ENCODE results near the gene CSGALNACT2. TPM values are rescaled to one million over a fixed set of nuclear protein-coding genes. Genes with fewer than 3 reads are reported as not detected.

CSGALNACT2 gene
- total RNA-seq, 1 donor from 2014 or later, result 14.8 TPM

GRCh38 chr10:43211431-43212042 lies 73.3 kb downstream of the CSGALNACT2 start:
- no peaks in the 10 kb centered on the region for H3K4me1 Mint-ChIP-seq
- H3K4me3 Mint-ChIP-seq, result no peak overlapping the region
- TF ChIP-seq, protein P1, sequence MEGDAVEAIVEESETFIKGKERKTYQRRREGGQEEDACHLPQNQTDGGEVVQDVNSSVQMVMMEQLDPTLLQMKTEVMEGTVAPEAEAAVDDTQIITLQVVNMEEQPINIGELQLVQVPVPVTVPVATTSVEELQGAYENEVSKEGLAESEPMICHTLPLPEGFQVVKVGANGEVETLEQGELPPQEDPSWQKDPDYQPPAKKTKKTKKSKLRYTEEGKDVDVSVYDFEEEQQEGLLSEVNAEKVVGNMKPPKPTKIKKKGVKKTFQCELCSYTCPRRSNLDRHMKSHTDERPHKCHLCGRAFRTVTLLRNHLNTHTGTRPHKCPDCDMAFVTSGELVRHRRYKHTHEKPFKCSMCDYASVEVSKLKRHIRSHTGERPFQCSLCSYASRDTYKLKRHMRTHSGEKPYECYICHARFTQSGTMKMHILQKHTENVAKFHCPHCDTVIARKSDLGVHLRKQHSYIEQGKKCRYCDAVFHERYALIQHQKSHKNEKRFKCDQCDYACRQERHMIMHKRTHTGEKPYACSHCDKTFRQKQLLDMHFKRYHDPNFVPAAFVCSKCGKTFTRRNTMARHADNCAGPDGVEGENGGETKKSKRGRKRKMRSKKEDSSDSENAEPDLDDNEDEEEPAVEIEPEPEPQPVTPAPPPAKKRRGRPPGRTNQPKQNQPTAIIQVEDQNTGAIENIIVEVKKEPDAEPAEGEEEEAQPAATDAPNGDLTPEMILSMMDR (IDR thresholded peaks at IDR 0.05; ENCODE audit: unreplicated experiment), result no peak
- DNase-seq (ENCODE audit: low spot score in 2 of 2, unreplicated experiment in 2 of 2), result no peak
- peaks cover 12% of the 10 kb centered on the region for H3K27me3 Mint-ChIP-seq (ENCODE audit: low read depth)
- no peaks in the 10 kb centered on the region for H3K9me3 Mint-ChIP-seq
- H3K27ac Mint-ChIP-seq, result no peak overlapping the region
- H3K36me3 Mint-ChIP-seq, result no peaks in the 10 kb centered on the region

GRCh38 chr10:43212043-43212721 lies 73.9 kb downstream of the CSGALNACT2 start:
- no peaks in the 10 kb centered on the region for H3K4me1 Mint-ChIP-seq
- no peak overlapping the region for H3K27ac Mint-ChIP-seq
- peaks cover 15% of the 10 kb centered on the region for H3K27me3 Mint-ChIP-seq (ENCODE audit: low read depth)
- no peaks in the 10 kb centered on the region for H3K9me3 Mint-ChIP-seq
- TF ChIP-seq, protein P1 (IDR thresholded peaks at IDR 0.05; ENCODE audit: unreplicated experiment), result no peak
- no peak for DNase-seq (ENCODE audit: low spot score in 2 of 2, unreplicated experiment in 2 of 2)
- H3K4me3 Mint-ChIP-seq, result no peak overlapping the region
- H3K36me3 Mint-ChIP-seq, result no peaks in the 10 kb centered on the region

- Mint-ChIP-seq H3K4me3 (no peak overlapping the region), H3K4me1 (no peaks in the 10 kb centered on the region), H3K27ac (no peak overlapping the region), H3K27me3 (ENCODE audit: low read depth) (peaks cover 27% of the 10 kb centered on the region), H3K9me3 (no peaks in the 10 kb centered on the region), H3K36me3 (no peaks in the 10 kb centered on the region)
- DNase-seq (ENCODE audit: low spot score in 2 of 2, unreplicated experiment in 2 of 2), result no peak
- TF ChIP-seq, protein P1 (IDR thresholded peaks at IDR 0.05; ENCODE audit: unreplicated experiment), result no peak
Measured at GRCh38 chr10:43214071-43214955, 76.1 kb downstream of the CSGALNACT2 start.

DNA sequence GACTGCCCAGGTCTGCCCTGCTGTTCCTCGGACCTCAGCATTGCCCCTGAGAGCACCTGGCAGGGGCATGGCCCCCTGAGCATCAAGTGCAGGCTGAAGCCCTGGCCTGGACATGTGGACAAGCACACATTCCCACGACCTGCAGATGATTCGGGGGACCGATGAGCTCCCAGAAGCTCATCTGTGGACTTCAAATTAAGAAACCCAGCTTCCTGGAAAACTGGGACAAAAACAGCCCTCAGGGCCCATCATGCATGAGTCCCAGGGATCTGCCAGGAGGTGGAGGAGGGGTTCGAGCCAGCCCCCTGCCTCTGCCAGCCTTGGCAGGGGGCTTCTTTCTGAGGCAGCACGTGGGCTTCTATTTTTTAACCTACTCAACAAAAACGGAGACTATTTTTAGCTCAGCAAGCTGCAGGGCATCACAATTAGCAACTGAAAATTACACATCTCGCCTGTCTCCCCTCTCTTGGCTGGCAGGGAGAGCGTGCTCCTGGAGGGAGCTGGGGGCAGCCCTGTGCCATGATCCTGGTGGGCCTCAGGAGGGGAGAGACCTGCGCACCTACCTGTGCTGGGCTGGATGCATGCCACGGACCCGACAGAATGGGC lies 76.8 kb downstream of the CSGALNACT2 start:
- TF ChIP-seq, protein P1 (IDR thresholded peaks at IDR 0.05; ENCODE audit: unreplicated experiment), result no peak
- Mint-ChIP-seq H3K27me3 (ENCODE audit: low read depth) (peaks cover 27% of the 10 kb centered on the region), H3K9me3 (no peaks in the 10 kb centered on the region), H3K36me3 (no peaks in the 10 kb centered on the region), H3K4me3 (no peak overlapping the region), H3K27ac (no peak overlapping the region), H3K4me1 (no peaks in the 10 kb centered on the region)
- no peak for DNase-seq (ENCODE audit: low spot score in 2 of 2, unreplicated experiment in 2 of 2)

DNA sequence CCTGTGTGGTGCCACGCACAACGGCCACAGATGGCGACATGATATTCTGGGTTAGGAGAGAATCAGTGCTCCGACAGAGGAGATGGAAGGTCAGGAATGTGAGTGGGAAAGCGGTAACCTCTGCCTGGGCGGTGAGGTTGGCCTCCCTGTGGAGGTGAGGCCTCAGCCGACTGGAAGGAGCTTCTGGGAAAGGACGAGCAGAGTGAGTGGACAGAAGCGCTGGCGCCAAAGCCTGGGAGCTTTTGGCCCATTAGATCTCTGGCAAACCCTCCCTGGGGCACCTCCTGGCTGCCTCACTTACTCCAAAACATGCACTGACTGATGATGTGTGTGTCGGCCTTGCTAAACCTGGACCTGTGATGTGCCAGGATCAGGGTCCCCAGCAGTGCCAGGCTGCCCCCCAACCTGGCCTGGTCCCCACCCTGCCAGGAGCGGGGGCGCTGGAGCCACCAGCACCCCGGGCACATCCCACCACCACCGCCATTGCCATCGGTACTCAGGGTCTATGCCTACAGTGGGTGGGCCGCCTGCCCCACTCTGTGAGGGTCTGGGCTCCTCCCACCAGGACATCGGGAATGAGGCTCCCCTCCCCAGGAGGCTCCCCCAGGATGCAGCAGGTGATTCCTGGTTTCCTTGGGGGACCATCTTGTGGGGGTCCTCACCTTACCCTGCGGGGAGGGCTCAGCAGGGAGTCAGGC lies 77.7 kb downstream of the CSGALNACT2 start:
- no peaks in the 10 kb centered on the region for H3K36me3 Mint-ChIP-seq
- H3K27me3 Mint-ChIP-seq (ENCODE audit: low read depth), result peaks cover 27% of the 10 kb centered on the region
- no peaks in the 10 kb centered on the region for H3K9me3 Mint-ChIP-seq
- no peaks in the 10 kb centered on the region for H3K4me1 Mint-ChIP-seq
- no peak overlapping the region for H3K27ac Mint-ChIP-seq
- no peak for DNase-seq (ENCODE audit: low spot score in 2 of 2, unreplicated experiment in 2 of 2)
- H3K4me3 Mint-ChIP-seq, result no peak overlapping the region
- TF ChIP-seq, protein P1 (IDR thresholded peaks at IDR 0.05; ENCODE audit: unreplicated experiment), result no peak
